ENCODE results near the gene MYADML2.
A peak's percentile ranks its signal among the peaks of the same experiment; 100 is the strongest.
"Not testable (repeated sequence)": the region's sequence is repeated elsewhere in the genome, so short reads cannot be mapped to it uniquely, and the experiment has no call there.

Gene MYADML2

GRCh38 chr17:81923302-81924260 is 23.5 kb downstream of the MYADML2 start:
- DNase-seq: peak; percentile 86

- DNase-seq: no peak
Measured at GRCh38 chr17:81922566-81923301, 24.3 kb downstream of the MYADML2 start.

GRCh38 chr17:81921996-81922565 is 25.0 kb downstream of the MYADML2 start:
- no peak for DNase-seq

GRCh38 chr17:81921537-81921862 is 25.5 kb downstream of the MYADML2 start:
- no peak for DNase-seq

- no peak for DNase-seq
Measured at GRCh38 chr17:81920612-81921536, 26.2 kb downstream of the MYADML2 start.

GRCh38 chr17:81918832-81919545 is 28.0 kb downstream of the MYADML2 start:
- DNase-seq: no peak

GRCh38 chr17:81918333-81918669 is 28.7 kb downstream of the MYADML2 start:
- DNase-seq: not testable (repeated sequence)

GRCh38 chr17:81917565-81918332 is 29.3 kb downstream of the MYADML2 start, which contains the start of gene SIRT7:
SIRT7 (minus strand) TSS chr17:81918176; CDS start chr17:81918131, 45 bp downstream.
- DNase-seq: peak; percentile 89

- no peak for DNase-seq
Measured at GRCh38 chr17:81916234-81917001, 30.6 kb downstream of the MYADML2 start.

GRCh38 chr17:81915331-81915730 is 31.7 kb downstream of the MYADML2 start:
- no peak for DNase-seq

- no peak for DNase-seq
Measured at GRCh38 chr17:81914103-81914850, 32.8 kb downstream of the MYADML2 start.

GRCh38 chr17:81913394-81914102 is 33.5 kb downstream of the MYADML2 start:
- DNase-seq: no peak

- no peak for DNase-seq
Measured at GRCh38 chr17:81912441-81913309, 34.4 kb downstream of the MYADML2 start.

- no peak for DNase-seq
Measured at GRCh38 chr17:81911969-81912368, 35.1 kb downstream of the MYADML2 start.

- peak; percentile 97 for DNase-seq
Measured at GRCh38 chr17:81911277-81911961, 35.6 kb downstream of the MYADML2 start, which contains the start of gene PCYT2. PCYT2 (minus strand) TSS chr17:81911399; CDS start chr17:81911355, 44 bp downstream.

- peak; percentile 30 for DNase-seq
Measured at GRCh38 chr17:81910840-81911276, 36.2 kb downstream of the MYADML2 start.

Data from RPMI8226 (cell line).